Muscle of leg (tissue), 11 donors: ENCODE measurements around the gene LRIT1. TPM values are rescaled to one million over a fixed set of nuclear protein-coding genes. Genes with fewer than 3 reads are reported as not detected.

Experiments used
- DNase-seq: peaks from one replicate; pipeline ENCODE4 v3.0.0; 2013
- H3K27ac ChIP-seq: one replicate; pipeline ENCODE4 v1.5.1; 2013; ENCODE audit warnings: mild to moderate bottlenecking, low read length, control low read depth
- H3K27me3 ChIP-seq: one replicate; pipeline ENCODE4 v1.6.1; 2013; ENCODE audit warnings: low read length; ENCODE audit not compliant: control insufficient read depth, insufficient read depth
- H3K36me3 ChIP-seq: one replicate; pipeline ENCODE4 v1.6.1; 2013; ENCODE audit warnings: low read length; ENCODE audit not compliant: control insufficient read depth, insufficient read depth
- H3K4me1 ChIP-seq: one replicate; pipeline ENCODE4 v1.6.1; 2013; ENCODE audit warnings: low read length; ENCODE audit not compliant: control insufficient read depth, insufficient read depth
- H3K4me3 ChIP-seq: one replicate; pipeline ENCODE4 v1.5.1; 2013; ENCODE audit warnings: low read length, control low read depth
- H3K9me3 ChIP-seq: replicated peaks from 2 replicates; pipeline ENCODE4 v1.6.1; 2013; ENCODE audit warnings: low read depth, low read length; ENCODE audit not compliant: control insufficient read depth
- WGBS: methylation state at CpG from one replicate; pipeline ENCODE4 v1.1.5; 2013; ENCODE audit warnings: missing lambda C conversion rate; ENCODE audit not compliant: insufficient coverage; 5-methylcytosine and 5-hydroxymethylcytosine counted together
- polyA plus RNA-seq, 8 donors: library from polyadenylated mRNA; unstranded; fragments of 120-200 nt; gene quantifications; one replicate each; pipeline versions ENCODE4 v1.2.1 to v1.2.3, GENCODE V29; 2013; ENCODE audit warnings: inconsistent platforms in 1 of 8, low replicate concordance in 1 of 8; ENCODE audit not compliant: insufficient read length in 8 of 8, insufficient read depth in 1 of 8
- total RNA-seq: library from RNA; stranded (reverse); fragments of 120-200 nt; gene quantifications from one replicate; pipeline ENCODE4 v1.2.4, GENCODE V29; 2013

Gene LRIT1
- total and polyA plus RNA-seq, 9 donors: not detected

GRCh38 chr10:84193846-84194423 lies 47.4 kb downstream of the LRIT1 start:
- no peak for DNase-seq
- Histone ChIP-seq H3K4me3 (peak overlapping the region; percentile 33), H3K36me3 (no peaks in the 10 kb centered on the region), H3K4me1 (peaks cover 12% of the 10 kb centered on the region), H3K9me3 (no peaks in the 10 kb centered on the region), H3K27ac (no peak overlapping the region), H3K27me3 (peaks cover 58% of the 10 kb centered on the region)
- WGBS: 40% methylated on average over 1 of the region's 5 CpGs

GRCh38 chr10:84193327-84193726 lies 48.0 kb downstream of the LRIT1 start:
- Histone ChIP-seq H3K9me3 (no peaks in the 10 kb centered on the region), H3K27ac (no peak overlapping the region), H3K36me3 (no peaks in the 10 kb centered on the region), H3K4me1 (peaks cover 12% of the 10 kb centered on the region), H3K4me3 (no peak overlapping the region), H3K27me3 (peaks cover 58% of the 10 kb centered on the region)
- DNase-seq: no peak
- WGBS: 83% methylated on average over 1 of the region's 2 CpGs

- no peaks in the 10 kb centered on the region for H3K36me3 ChIP-seq
- 83% methylated on average over 5 of the region's 5 CpGs for WGBS
- peaks cover 38% of the 10 kb centered on the region for H3K27me3 ChIP-seq
- H3K9me3 ChIP-seq: no peaks in the 10 kb centered on the region
- peaks cover 12% of the 10 kb centered on the region for H3K4me1 ChIP-seq
- no peak for DNase-seq
- no peak overlapping the region for H3K27ac ChIP-seq
- no peak overlapping the region for H3K4me3 ChIP-seq
Measured at GRCh38 chr10:84191106-84191505, 50.2 kb downstream of the LRIT1 start.

GRCh38 chr10:84190621-84191020 lies 50.7 kb downstream of the LRIT1 start:
- H3K4me3 ChIP-seq: no peak overlapping the region
- peaks cover 33% of the 10 kb centered on the region for H3K27me3 ChIP-seq
- H3K27ac ChIP-seq: no peak overlapping the region
- H3K4me1 ChIP-seq: peaks cover 12% of the 10 kb centered on the region
- no peak for DNase-seq
- WGBS: no CpG with 5 or more reads among the region's 3 CpGs
- H3K36me3 ChIP-seq: no peaks in the 10 kb centered on the region
- no peaks in the 10 kb centered on the region for H3K9me3 ChIP-seq

GRCh38 chr10:84188815-84189214 lies 52.5 kb downstream of the LRIT1 start:
- H3K27ac ChIP-seq: no peak overlapping the region
- whole genome bisulfite sequencing: 51% methylated on average over 3 of the region's 3 CpGs
- no peaks in the 10 kb centered on the region for H3K9me3 ChIP-seq
- H3K27me3 ChIP-seq: peaks cover 16% of the 10 kb centered on the region
- no peak overlapping the region for H3K4me3 ChIP-seq
- DNase-seq: no peak
- no peaks in the 10 kb centered on the region for H3K4me1 ChIP-seq
- no peaks in the 10 kb centered on the region for H3K36me3 ChIP-seq

GRCh38 chr10:84185526-84186175 lies 55.7 kb downstream of the LRIT1 start:
- Histone ChIP-seq H3K27me3 (no peaks in the 10 kb centered on the region), H3K27ac (no peak overlapping the region), H3K4me3 (no peak overlapping the region), H3K4me1 (no peaks in the 10 kb centered on the region), H3K36me3 (no peaks in the 10 kb centered on the region), H3K9me3 (no peaks in the 10 kb centered on the region)
- no peak for DNase-seq
- WGBS: 62% methylated on average over 11 of the region's 11 CpGs

GRCh38 chr10:84184517-84184916 lies 56.8 kb downstream of the LRIT1 start:
- Histone ChIP-seq H3K27ac (no peak overlapping the region), H3K4me1 (peaks cover under 1% of the 10 kb centered on the region), H3K36me3 (no peaks in the 10 kb centered on the region), H3K27me3 (no peaks in the 10 kb centered on the region), H3K9me3 (no peaks in the 10 kb centered on the region), H3K4me3 (no peak overlapping the region)
- DNase-seq: no peak
- 50% methylated on average over 2 of the region's 4 CpGs for WGBS

- Histone ChIP-seq H3K4me3 (no peak overlapping the region), H3K27ac (no peak overlapping the region), H3K9me3 (no peaks in the 10 kb centered on the region), H3K36me3 (no peaks in the 10 kb centered on the region), H3K27me3 (no peaks in the 10 kb centered on the region), H3K4me1 (peaks cover 7% of the 10 kb centered on the region)
- WGBS: 78% methylated on average over 2 of the region's 5 CpGs
- DNase-seq: no peak
Measured at GRCh38 chr10:84181631-84182030, 59.7 kb downstream of the LRIT1 start.

Other genes with a start within 250 kb of the LRIT1 start
- 109 TPM for gene GHITM, start 102.0 kb downstream of the LRIT1 start, total RNA-seq
- gene GHITM, start 102.0 kb downstream of the LRIT1 start, polyA plus RNA-seq: 100 to 1,000 TPM in 6 of 8 donors, 10 to 100 TPM in 2; 95.8 to 115 (median 105) TPM
- gene GPR15LG, start 67.7 kb downstream of the LRIT1 start, total RNA-seq: not detected
- not detected for gene GPR15LG, start 67.7 kb downstream of the LRIT1 start, polyA plus RNA-seq
- 0.27 TPM for gene CDHR1, start 47.0 kb downstream of the LRIT1 start, total RNA-seq
- gene CDHR1, start 47.0 kb downstream of the LRIT1 start, polyA plus RNA-seq: 1 to 10 TPM in 1 of 8 donors, under 1 TPM in 7; 0.22 to 1.4 (median 0.56) TPM
- gene LRIT2, start 16.0 kb downstream of the LRIT1 start, total RNA-seq: not detected
- not detected for gene LRIT2, start 16.0 kb downstream of the LRIT1 start, polyA plus RNA-seq
- gene RGR, start 3.5 kb upstream of the LRIT1 start, total RNA-seq: 11.9 TPM
- gene RGR, start 3.5 kb upstream of the LRIT1 start, polyA plus RNA-seq: 10 to 100 TPM in 7 of 8 donors, 1 to 10 TPM in 1; 6.1 to 20.7 (median 14.5) TPM
- 44.1 TPM for gene CCSER2, start 87.0 kb upstream of the LRIT1 start, total RNA-seq
- 10 to 100 TPM; 29.1 to 41.7 (median 36.7) TPM for gene CCSER2, start 87.0 kb upstream of the LRIT1 start, polyA plus RNA-seq